ENCODE results near the gene CRHR1. TPM values are rescaled to one million over a fixed set of nuclear protein-coding genes. Genes with fewer than 3 reads are reported as not detected.

Gene CRHR1
- total RNA-seq, 4 donors from 2014 or later = 0.10 to 0.54 (median 0.35) TPM; not detected in 1

DNA sequence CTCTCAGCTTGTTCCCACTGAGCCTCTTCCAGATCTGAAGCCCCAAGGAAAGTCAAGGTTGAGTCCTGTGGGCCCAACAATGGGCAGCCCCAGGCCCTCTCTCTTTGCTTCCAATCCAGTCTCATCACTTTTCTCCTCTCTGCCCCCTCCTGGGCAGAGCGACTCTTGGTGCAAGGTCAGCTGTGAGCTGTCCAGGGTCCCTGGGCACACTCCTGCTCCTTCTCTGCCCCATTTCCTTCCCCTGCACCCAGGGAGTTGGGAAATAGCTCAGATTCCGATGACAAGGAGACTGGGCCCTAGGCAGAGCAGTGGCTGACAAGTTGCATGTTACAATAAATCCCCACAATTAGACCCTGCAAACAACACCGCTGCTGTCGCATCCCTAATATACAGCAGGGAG lies 16.1 kb upstream of the CRHR1 start:
- no peak overlapping the region for H3K4me3 ChIP-seq
- WGBS, 2 donors (ENCODE audit: low coverage in 1 of 2) = 0 to 20% methylated on average over 1 of the region's 4 CpGs
- ATAC-seq = no peak
- TF ChIP-seq EP300 (IDR thresholded peaks at IDR 0.05) = no peak
- TF ChIP-seq POLR2A (IDR thresholded peaks at IDR 0.05) = no peak
- no peaks in the 10 kb centered on the region for H3K4me1 ChIP-seq
- no peaks in the 10 kb centered on the region for H3K9me3 ChIP-seq
- H3K27me3 ChIP-seq = peaks cover 95% of the 10 kb centered on the region
- H3K36me3 ChIP-seq = no peaks in the 10 kb centered on the region
- H3K27ac ChIP-seq = no peak overlapping the region

DNA sequence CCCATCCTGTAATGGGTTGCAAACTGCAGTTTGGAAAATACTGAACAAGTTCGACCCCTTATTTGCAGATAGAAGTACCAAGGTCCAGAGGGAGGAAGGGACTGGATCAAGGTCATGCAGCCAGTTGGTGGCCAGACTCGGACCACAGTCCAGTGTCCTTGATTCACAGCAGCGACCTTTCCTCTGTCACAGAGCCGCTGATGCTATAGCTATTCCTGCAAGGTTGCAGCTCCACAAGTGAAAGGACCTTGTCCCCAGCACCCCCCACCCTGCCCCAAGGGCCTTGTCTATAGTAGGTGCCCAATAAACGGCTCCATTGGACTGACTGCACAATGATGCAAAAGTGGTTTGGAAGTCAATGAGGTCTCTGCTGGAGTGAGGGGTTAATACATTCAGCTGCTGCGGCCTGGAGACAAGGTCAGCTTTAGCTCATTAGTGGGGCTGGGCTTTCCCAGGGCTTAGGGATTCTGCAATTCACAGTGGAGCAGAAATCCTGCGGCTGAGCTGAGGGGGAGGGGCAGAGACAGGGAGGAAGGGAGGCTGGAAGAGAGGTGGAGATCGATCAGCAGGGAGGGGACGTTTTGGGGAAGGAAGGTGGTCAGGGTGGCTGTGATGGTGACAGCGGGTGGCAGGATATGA lies 13.4 kb upstream of the CRHR1 start:
- 12 to 31% methylated on average over 6 to 7 of the region's 10 CpGs for WGBS, 2 donors (ENCODE audit: low coverage in 1 of 2)
- ATAC-seq = no peak

GRCh38 chr17:45771271-45771959 lies 12.7 kb upstream of the CRHR1 start:
- H3K36me3 ChIP-seq = no peaks in the 10 kb centered on the region
- TF ChIP-seq POLR2AphosphoS5 (IDR thresholded peaks at IDR 0.05) = no peak
- TF ChIP-seq POLR2A (IDR thresholded peaks at IDR 0.05) = no peak
- no peak for TF ChIP-seq CTCF (IDR thresholded peaks at IDR 0.05)
- no peak for TF ChIP-seq EP300 (IDR thresholded peaks at IDR 0.05)

More for the DNA sequence above, 13.4 kb upstream of the CRHR1 start:
- Histone ChIP-seq H3K27ac (no peak overlapping the region), H3K27me3 (peaks cover 82% of the 10 kb centered on the region), H3K9me3 (no peaks in the 10 kb centered on the region), H3K36me3 (no peaks in the 10 kb centered on the region), H3K4me1 (peaks cover 0 to 7% (median 0%) of the 10 kb centered on the region in 3 donors), H3K4me3 (no peak overlapping the region)
- no peak for TF ChIP-seq POLR2AphosphoS5 (IDR thresholded peaks at IDR 0.05)
- TF ChIP-seq CTCF (IDR thresholded peaks at IDR 0.05) = no peak
- no peak for TF ChIP-seq EP300 (IDR thresholded peaks at IDR 0.05)
- TF ChIP-seq POLR2A (IDR thresholded peaks at IDR 0.05) = no peak

DNA sequence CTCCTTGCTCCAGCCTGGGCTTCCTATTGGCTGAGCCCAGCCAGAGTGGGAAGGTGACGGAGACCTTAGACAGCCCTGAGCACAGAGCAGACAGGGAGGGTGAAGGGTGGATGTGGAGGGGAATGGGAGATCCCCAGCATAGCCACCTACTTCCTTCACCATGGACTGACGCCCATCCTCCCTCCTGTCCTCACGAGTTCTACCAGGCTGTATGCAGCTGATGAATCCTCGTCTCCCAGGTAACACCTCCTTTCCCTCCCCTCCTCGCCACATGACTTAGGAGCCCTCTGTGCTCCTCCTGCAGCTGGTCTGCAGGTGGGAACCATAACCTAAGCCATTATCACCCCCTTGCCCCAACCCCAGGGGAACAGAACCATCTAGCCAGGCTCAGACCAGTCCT lies 9.0 kb upstream of the CRHR1 start:
- WGBS, 2 donors (ENCODE audit: low coverage in 1 of 2) = 38% methylated on average over 4 of the region's 5 CpGs; no CpG with 5 or more reads in 1 of the 2 donors
- no peaks in the 10 kb centered on the region for H3K9me3 ChIP-seq
- TF ChIP-seq POLR2A (IDR thresholded peaks at IDR 0.05) (no peak), EP300 (IDR thresholded peaks at IDR 0.05) (no peak), POLR2AphosphoS5 (IDR thresholded peaks at IDR 0.05) (no peak), CTCF (IDR thresholded peaks at IDR 0.05) (no peak)
- H3K36me3 ChIP-seq = no peaks in the 10 kb centered on the region
- no peak overlapping the region for H3K4me3 ChIP-seq
- peaks cover 56% of the 10 kb centered on the region for H3K27me3 ChIP-seq
- no peak for ATAC-seq
- H3K4me1 ChIP-seq = peaks cover 0 to 8% (median 0%) of the 10 kb centered on the region in 3 donors
- no peak overlapping the region for H3K27ac ChIP-seq

More at GRCh38 chr17:45771271-45771959, 12.7 kb upstream of the CRHR1 start:
- Histone ChIP-seq H3K27me3 (peaks cover 75% of the 10 kb centered on the region), H3K9me3 (no peaks in the 10 kb centered on the region), H3K4me3 (no peak overlapping the region), H3K4me1 (peaks cover 0 to 8% (median 0%) of the 10 kb centered on the region in 3 donors), H3K27ac (no peak overlapping the region)
- no peak for ATAC-seq
- 21 to 36% methylated on average over 5 to 7 of the region's 12 CpGs for WGBS, 2 donors (ENCODE audit: low coverage in 1 of 2)

DNA sequence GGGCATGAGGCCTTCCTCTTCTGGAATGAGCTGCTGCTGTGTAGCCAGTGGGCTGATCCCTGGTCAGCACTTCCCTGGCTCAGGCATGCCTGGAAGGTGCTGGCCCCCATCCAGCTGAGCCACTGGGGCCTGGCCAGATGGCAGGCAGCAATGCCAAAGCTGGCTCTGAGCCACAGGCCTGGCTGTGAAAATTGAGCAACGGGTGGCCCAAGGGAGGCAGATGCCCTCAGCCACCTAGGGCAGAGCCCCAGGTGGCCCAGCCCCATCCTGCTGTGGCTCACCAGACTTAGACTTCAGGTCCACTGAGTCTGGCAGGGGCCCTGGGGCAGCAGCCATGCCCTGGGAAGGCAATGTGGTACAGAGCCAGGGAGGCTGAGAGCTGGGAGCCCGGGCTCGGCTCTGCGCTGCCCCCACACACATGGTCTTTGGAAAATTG lies 8.5 kb upstream of the CRHR1 start:
- TF ChIP-seq CTCF (IDR thresholded peaks at IDR 0.05) = no peak
- TF ChIP-seq POLR2AphosphoS5 (IDR thresholded peaks at IDR 0.05) = peak; percentile 38
- H3K27ac ChIP-seq = no peak overlapping the region
- H3K4me1 ChIP-seq = peaks cover 0 to 8% (median 0%) of the 10 kb centered on the region in 3 donors
- no peak overlapping the region for H3K4me3 ChIP-seq
- peaks cover 55% of the 10 kb centered on the region for H3K27me3 ChIP-seq
- peak; percentile 48 for ATAC-seq
- 80% methylated on average over 2 of the region's 4 CpGs; no CpG with 5 or more reads in 1 of the 2 donors for WGBS, 2 donors (ENCODE audit: low coverage in 1 of 2)
- no peaks in the 10 kb centered on the region for H3K9me3 ChIP-seq
- no peaks in the 10 kb centered on the region for H3K36me3 ChIP-seq
